Karpas-422 (cell line): Measurements from ENCODE around the gene HRC. TPM values are rescaled to one million over a fixed set of nuclear protein-coding genes. Genes with fewer than 3 reads are reported as not detected.

Source experiments
- DNase-seq: peaks from one replicate; pipeline ENCODE4 v3.0.0-alpha.2; 2015
- H2AFZ ChIP-seq: fragments of 200-600 bp; sonication (generic); 2 replicates; pipeline ENCODE4 v1.6.1; 2014; ENCODE audit warnings: antibody characterized with exemption, low read length, mixed read lengths
- H3K27ac ChIP-seq: fragments of 200-600 bp; sonication (generic); 2 replicates; pipeline ENCODE4 v1.5.1; 2014; ENCODE audit warnings: mild to moderate bottlenecking, low read length, moderate library complexity
- H3K27me3 ChIP-seq: fragments of 200-600 bp; sonication (generic); 2 replicates; pipeline ENCODE4 v1.6.1; 2014; ENCODE audit warnings: low read length, mixed read lengths
- H3K36me3 ChIP-seq: fragments of 200-600 bp; sonication (generic); 2 replicates; pipeline ENCODE4 v1.6.1; 2014; ENCODE audit warnings: low read length, mixed read lengths; ENCODE audit not compliant: insufficient read depth
- H3K4me1 ChIP-seq: fragments of 200-600 bp; sonication (generic); 2 replicates; pipeline ENCODE4 v1.6.1; 2014; ENCODE audit warnings: mild to moderate bottlenecking, low read length, mixed read lengths
- H3K4me2 ChIP-seq: fragments of 200-600 bp; sonication (generic); 2 replicates; pipeline ENCODE4 v1.6.1; 2014; ENCODE audit warnings: low read length, low read depth, mild to moderate bottlenecking; ENCODE audit not compliant: poor library complexity, severe bottlenecking
- H3K4me3 ChIP-seq: fragments of 200-600 bp; sonication (generic); 2 replicates; pipeline ENCODE4 v1.5.1; 2014; ENCODE audit warnings: mild to moderate bottlenecking, antibody characterized with exemption, low read length, mixed read lengths
- H3K79me2 ChIP-seq: fragments of 200-600 bp; sonication (generic); 2 replicates; pipeline ENCODE4 v1.6.1; 2014; ENCODE audit warnings: mild to moderate bottlenecking, low read length, mixed read lengths
- H3K9ac ChIP-seq: fragments of 200-600 bp; sonication (generic); 2 replicates; pipeline ENCODE4 v1.6.0; 2014; ENCODE audit warnings: low read length
- H3K9me2 ChIP-seq: fragments of 200-600 bp; sonication (generic), shearing (Covaris generic); replicated peaks from 2 replicates; pipeline ENCODE4 v1.6.0; 2014; ENCODE audit warnings: mild to moderate bottlenecking, low read length, moderate library complexity; ENCODE audit not compliant: insufficient read depth
- H3K9me3 ChIP-seq: fragments of 300-700, 200-600 bp; sonication (generic); 2 replicates; pipeline ENCODE4 v1.6.1; 2014; ENCODE audit warnings: low read length, mixed read lengths
- H4K20me1 ChIP-seq: fragments of 200-600 bp; sonication (generic); 2 replicates; pipeline ENCODE4 v1.6.1; 2014; ENCODE audit warnings: mild to moderate bottlenecking, antibody characterized with exemption, low read length, low read depth; ENCODE audit not compliant: insufficient read depth
- total RNA-seq: library from RNA; depleted of rRNA; stranded (reverse); fragments of >200 nt; shearing (Covaris generic); gene quantifications from 2 replicates; pipeline ENCODE4 v1.2.3, GENCODE V29; 2014; ENCODE audit warnings: low replicate concordance

Gene HRC
- total RNA-seq, 1 experiment from 2014 or later = not detected

DNA sequence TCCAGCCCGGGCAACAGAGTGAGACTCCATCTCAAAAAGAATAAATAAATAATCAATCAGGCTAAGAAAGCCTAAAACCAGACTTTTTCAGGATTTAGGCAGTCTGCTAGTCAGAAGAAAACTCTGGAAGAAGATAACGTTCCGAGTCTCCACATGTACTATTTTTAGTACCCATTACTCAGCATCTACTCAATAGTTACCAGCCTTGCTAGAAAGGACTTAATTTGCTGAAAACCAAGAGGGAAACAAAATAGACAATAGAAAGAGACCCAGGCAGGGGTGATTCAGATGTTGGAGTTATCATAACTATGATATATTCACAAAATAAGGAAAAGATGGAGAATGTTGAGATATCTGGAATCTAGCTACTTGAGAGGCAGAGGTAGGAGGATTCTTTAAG, 44.6 kb downstream of the HRC start:
- Histone ChIP-seq H3K9ac (no peak overlapping the region), H3K27me3 (no peaks in the 10 kb centered on the region)

DNA sequence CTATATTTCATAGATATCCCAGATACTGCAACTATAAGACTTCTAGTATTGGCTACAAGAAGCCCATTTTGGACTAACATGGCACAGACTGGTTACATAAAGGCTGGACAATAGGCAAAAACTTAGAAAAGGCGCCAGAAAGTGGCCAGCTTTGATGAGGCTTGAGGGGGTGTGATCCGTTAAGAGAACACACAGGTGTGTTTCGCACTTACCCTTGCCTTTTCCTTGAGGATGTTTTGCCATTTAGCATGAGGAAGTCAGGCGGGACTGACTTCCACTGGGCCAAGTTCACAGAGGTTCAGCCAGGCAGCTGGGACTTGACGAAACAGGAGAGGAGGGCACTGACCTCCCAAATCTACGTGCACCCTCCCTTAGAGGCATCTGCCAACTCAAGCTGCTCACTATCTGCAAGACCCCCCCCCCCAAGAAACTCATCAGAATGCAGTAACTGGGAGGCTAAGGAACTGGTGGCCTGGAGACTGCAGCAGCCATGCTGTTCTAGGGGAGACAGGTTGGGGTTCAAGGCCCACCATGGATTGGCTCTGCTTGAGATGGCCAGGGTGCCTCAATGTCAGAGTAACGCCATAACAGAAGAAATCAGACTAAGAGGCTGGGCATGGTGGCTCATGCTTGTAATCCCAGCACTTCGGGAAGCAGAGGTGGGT, 45.5 kb downstream of the HRC start:
- Histone ChIP-seq H3K9me3 (no peaks in the 10 kb centered on the region), H4K20me1 (peaks cover 45% of the 10 kb centered on the region), H3K4me3 (no peak overlapping the region), H3K4me2 (no peak overlapping the region), H3K9ac (no peak overlapping the region), H3K27me3 (no peaks in the 10 kb centered on the region), H3K36me3 (peaks cover 40% of the 10 kb centered on the region), H3K27ac (no peak overlapping the region), H3K79me2 (no peaks in the 10 kb centered on the region), H3K9me2 (no peaks in the 10 kb centered on the region), H3K4me1 (peaks cover 7% of the 10 kb centered on the region), H2AFZ (no peak overlapping the region)
- no peak for DNase-seq

More for the DNA sequence above, 44.6 kb downstream of the HRC start:
- Histone ChIP-seq H3K4me3 (no peak overlapping the region), H3K4me1 (peaks cover 13% of the 10 kb centered on the region), H3K79me2 (no peaks in the 10 kb centered on the region), H2AFZ (no peak overlapping the region), H3K36me3 (peaks cover 34% of the 10 kb centered on the region), H3K4me2 (no peak overlapping the region), H4K20me1 (peaks cover 41% of the 10 kb centered on the region), H3K9me2 (no peaks in the 10 kb centered on the region), H3K27ac (no peak overlapping the region), H3K9me3 (no peaks in the 10 kb centered on the region)
- DNase-seq = no peak

DNA sequence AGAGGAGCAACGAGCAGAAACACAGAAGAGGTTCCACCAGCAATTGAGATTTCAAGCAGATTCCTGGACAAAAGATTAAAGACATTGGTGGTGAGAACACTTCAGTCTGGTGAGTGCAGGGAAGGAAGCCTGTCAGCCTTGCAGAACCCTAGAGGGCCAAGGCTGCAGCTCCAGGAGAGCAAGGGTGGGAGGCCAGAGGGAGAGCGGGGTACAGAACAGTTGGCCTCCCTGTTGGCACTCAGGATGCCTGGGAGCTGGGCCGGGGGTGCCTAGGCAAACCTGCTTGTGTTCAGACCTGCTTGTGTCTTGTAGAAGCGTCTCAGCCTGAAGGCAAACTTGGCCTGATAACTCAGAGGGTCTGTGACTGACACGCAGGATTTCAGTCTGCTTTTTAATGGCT, 46.1 kb downstream of the HRC start:
- Histone ChIP-seq H3K4me3 (no peak overlapping the region), H3K79me2 (no peaks in the 10 kb centered on the region), H3K27me3 (no peaks in the 10 kb centered on the region), H3K9me2 (no peaks in the 10 kb centered on the region), H3K9ac (no peak overlapping the region), H2AFZ (no peak overlapping the region), H4K20me1 (peaks cover 52% of the 10 kb centered on the region), H3K4me1 (peaks cover 5% of the 10 kb centered on the region), H3K9me3 (no peaks in the 10 kb centered on the region), H3K27ac (no peak overlapping the region), H3K36me3 (peaks cover 44% of the 10 kb centered on the region), H3K4me2 (no peak overlapping the region)
- no peak for DNase-seq

DNA sequence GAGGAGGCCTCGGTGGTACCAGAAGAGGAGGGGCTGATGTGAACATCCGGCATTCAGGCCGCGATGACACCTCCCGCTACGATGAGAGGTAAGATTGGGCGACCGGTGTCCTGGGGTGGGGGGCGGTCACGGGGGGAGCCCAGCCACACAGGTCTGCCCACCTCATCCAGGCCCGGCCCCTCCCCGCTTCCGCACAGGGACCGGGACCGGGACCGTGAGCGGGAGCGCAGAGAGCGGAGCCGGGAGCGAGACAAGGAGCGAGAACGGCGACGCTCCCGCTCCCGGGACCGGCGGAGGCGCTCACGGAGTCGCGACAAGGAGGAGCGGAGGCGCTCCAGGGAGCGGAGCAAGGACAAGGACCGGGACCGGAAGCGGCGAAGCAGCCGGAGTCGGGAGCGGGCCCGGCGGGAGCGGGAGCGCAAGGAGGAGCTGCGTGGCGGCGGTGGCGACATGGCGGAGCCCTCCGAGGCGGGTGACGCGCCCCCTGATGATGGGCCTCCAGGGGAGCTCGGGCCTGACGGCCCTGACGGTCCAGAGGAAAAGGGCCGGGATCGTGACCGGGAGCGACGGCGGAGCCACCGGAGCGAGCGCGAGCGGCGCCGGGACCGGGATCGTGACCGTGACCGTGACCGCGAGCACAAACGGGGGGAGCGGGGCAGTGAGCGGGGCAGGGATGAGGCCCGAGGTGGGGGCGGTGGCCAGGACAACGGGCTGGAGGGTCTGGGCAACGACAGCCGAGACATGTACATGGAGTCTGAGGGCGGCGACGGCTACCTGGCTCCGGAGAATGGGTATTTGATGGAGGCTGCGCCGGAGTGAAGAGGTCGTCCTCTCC, 47.4 kb downstream of the HRC start:
- no peaks in the 10 kb centered on the region for H3K4me1 ChIP-seq
- no peaks in the 10 kb centered on the region for H3K27me3 ChIP-seq
- H3K9me3 ChIP-seq = no peaks in the 10 kb centered on the region
- H3K9ac ChIP-seq = no peak overlapping the region
- no peak overlapping the region for H3K4me2 ChIP-seq
- peaks cover 46% of the 10 kb centered on the region for H3K36me3 ChIP-seq
- H3K4me3 ChIP-seq = no peak overlapping the region
- H3K27ac ChIP-seq = no peak overlapping the region
- H3K79me2 ChIP-seq = no peaks in the 10 kb centered on the region
- no peak for DNase-seq
- peaks cover 64% of the 10 kb centered on the region for H4K20me1 ChIP-seq
- no peaks in the 10 kb centered on the region for H3K9me2 ChIP-seq
- no peak overlapping the region for H2AFZ ChIP-seq

DNA sequence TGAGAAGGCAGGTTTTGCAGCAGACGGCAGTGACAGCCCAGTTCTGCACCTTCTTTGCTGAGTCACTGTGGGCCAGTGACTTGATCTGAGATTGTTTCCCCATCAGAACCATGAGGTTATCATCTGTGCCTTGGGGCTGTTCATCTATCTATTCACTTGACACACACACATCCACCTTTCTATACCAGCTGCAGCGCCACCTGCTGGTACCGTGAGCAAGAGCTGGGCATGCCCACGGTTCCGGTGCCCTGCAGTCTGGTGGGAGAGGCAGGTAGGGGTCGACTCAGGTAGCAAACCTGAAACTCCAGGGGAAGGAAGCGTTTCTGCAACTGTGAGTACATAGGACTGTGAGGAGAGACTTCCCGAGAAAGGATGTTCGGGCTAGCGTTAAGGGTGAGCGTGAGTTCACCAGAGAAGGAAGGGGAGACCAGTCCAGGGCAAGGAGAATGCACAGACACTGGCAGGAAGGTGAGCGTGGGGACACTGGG, 48.5 kb downstream of the HRC start:
- H4K20me1 ChIP-seq = peaks cover 70% of the 10 kb centered on the region
- DNase-seq = peak; percentile 93
- H3K36me3 ChIP-seq = peaks cover 54% of the 10 kb centered on the region
- H3K4me2 ChIP-seq = no peak overlapping the region
- no peak overlapping the region for H2AFZ ChIP-seq
- H3K27ac ChIP-seq = no peak overlapping the region
- H3K27me3 ChIP-seq = no peaks in the 10 kb centered on the region
- H3K9ac ChIP-seq = no peak overlapping the region
- H3K9me2 ChIP-seq = no peaks in the 10 kb centered on the region
- H3K4me3 ChIP-seq = no peak overlapping the region
- no peaks in the 10 kb centered on the region for H3K9me3 ChIP-seq
- no peaks in the 10 kb centered on the region for H3K79me2 ChIP-seq
- no peaks in the 10 kb centered on the region for H3K4me1 ChIP-seq

DNA sequence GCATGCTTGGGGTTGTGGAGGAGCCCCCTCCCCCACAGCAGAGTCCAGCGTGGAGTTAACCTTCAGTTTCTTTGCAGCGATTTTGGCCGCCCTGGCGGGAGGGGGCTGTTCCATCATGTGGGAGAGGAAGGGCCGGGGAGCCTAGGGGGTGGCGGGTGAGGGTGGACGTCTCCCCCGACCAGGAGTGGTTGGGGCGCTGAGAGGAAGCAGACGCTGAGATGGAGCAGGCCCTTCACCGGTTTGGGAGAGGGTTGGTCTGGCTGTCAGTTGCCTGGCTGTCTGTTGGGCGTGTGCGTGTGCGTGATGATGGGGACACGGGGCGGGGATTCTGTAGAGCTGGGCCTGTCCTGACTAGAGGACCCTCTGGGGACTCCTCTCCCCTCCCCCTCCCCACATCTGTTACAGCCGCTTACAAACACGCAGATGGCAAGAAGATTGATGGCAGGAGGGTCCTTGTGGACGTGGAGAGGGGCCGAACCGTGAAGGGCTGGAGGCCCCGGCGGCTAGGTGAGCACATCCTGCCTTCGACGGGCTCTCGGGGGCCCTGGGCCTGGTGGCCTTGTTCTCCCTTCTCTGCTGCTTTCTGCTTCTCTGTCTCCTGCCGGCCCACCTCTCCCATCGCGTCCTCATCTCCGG, 50.8 kb downstream of the HRC start:
- no peak overlapping the region for H3K9ac ChIP-seq
- no peak overlapping the region for H3K4me2 ChIP-seq
- H3K79me2 ChIP-seq = peaks cover 3% of the 10 kb centered on the region; the same call in 1 of the 2 replicates
- no peaks in the 10 kb centered on the region for H3K4me1 ChIP-seq
- H2AFZ ChIP-seq = no peak overlapping the region
- no peaks in the 10 kb centered on the region for H3K9me3 ChIP-seq
- H3K9me2 ChIP-seq = no peaks in the 10 kb centered on the region
- peaks cover 58% of the 10 kb centered on the region for H3K36me3 ChIP-seq
- H3K4me3 ChIP-seq = no peak overlapping the region
- peaks cover 79% of the 10 kb centered on the region for H4K20me1 ChIP-seq
- no peaks in the 10 kb centered on the region for H3K27me3 ChIP-seq
- no peak for DNase-seq
- H3K27ac ChIP-seq = no peak overlapping the region

DNA sequence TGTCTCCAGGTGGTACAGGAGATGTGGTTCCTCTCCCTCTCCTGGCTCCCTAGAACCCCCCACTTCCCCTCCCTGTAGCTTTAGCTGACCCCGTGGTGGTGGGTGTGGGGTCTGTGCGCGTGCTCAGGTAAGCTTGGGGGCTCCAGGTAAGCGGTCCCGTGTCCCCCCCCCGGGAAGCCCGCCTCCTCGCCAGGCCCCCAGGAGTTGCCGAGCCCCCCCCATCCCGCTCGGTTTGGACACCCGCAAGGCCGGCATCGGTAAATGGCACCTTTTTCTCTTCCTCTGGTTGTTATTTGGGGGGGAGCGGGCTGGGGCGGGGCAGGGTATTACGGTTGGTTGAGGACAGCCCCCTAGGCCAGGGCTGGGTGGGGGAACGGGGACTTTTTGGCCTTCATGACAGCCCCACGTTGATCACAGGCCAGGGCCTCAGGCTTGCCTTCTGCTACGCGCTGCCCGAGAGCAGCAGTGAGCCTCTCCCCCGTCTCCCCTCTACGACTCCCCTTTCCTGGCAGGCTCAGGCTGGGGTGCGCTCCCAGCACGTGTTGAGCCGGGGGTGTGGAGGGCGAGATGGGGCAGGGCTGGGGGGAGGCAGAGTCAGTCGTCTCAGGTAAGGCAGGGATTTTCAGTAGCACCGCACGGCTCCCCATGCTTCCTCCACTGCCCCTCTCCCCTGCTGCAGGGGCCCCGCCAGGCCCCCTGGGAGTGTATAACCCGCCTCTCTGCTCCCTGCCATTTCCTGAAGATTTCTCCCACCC, 51.7 kb downstream of the HRC start:
- H3K4me2 ChIP-seq = no peak overlapping the region

More for the DNA sequence above, 51.7 kb downstream of the HRC start:
- Histone ChIP-seq H3K27me3 (no peaks in the 10 kb centered on the region), H3K4me1 (no peaks in the 10 kb centered on the region), H3K9me2 (no peaks in the 10 kb centered on the region), H3K4me3 (no peak overlapping the region), H3K36me3 (peaks cover 60% of the 10 kb centered on the region), H3K79me2 (peaks cover 10% of the 10 kb centered on the region), H3K27ac (no peak overlapping the region), H3K9ac (no peak overlapping the region), H2AFZ (no peak overlapping the region), H4K20me1 (peaks cover 78% of the 10 kb centered on the region), H3K9me3 (no peaks in the 10 kb centered on the region)
- no peak for DNase-seq
